Measurements from ENCODE around the gene UPK1A. TPM values are rescaled to one million over a fixed set of nuclear protein-coding genes. Genes with fewer than 3 reads are reported as not detected.

The UPK1A gene
- total and polyA plus RNA-seq, 2 of the 8 experiments (the other 6 are each of a cell fraction or from before 2014, with no cell fraction given): 0.56 to 9.9 TPM

- H3K9me3 ChIP-seq (ENCODE audit: insufficient read depth in 2 of 2, low read depth in 1 of 2, low read length in 1 of 2): no peaks in the 10 kb centered on the region
- no peak overlapping the region for H2BK20ac ChIP-seq (ENCODE audit: low read length)
- H3K23me2 ChIP-seq (ENCODE audit: low read depth, low read length): no peaks in the 10 kb centered on the region; the same call in 1 of the 2 replicates
- H3K27ac ChIP-seq (ENCODE audit: low read depth, low read length): no peak overlapping the region
- H4K20me1 ChIP-seq (replicated peaks in 1 of 2; ENCODE audit: control insufficient read depth in 1 of 2, insufficient read depth in 2 of 2, low read length in 2 of 2): no peaks in the 10 kb centered on the region
- H2AFZ ChIP-seq (ENCODE audit: low read length): no peak overlapping the region
- no peak overlapping the region for H4K91ac ChIP-seq (replicated peaks; ENCODE audit: insufficient read length, low read length)
- H3K4me1 ChIP-seq (replicated peaks in 1 of 4; ENCODE audit: control insufficient read depth in 3 of 4, insufficient read depth in 4 of 4, low read length in 3 of 4): peaks cover 0 to 3% (median 0%) of the 10 kb centered on the region in 4 experiments; a peak in 2 of 7 replicates
- no peak overlapping the region for H3K56ac ChIP-seq (replicated peaks; ENCODE audit: insufficient read length, low read depth, low read length)
- no peak for DNase-seq (ENCODE audit: low read depth in 1 of 2, low spot score in 2 of 2)
- H3K4me3 ChIP-seq (ENCODE audit: extremely low read depth in 1 of 4, insufficient read depth in 2 of 4, low read depth in 3 of 4, low read length in 4 of 4): no peak overlapping the region
- no peak for FAIRE-seq
- ChIA-PET POLR2A (ENCODE audit: partially characterized antibody) (interaction anchor here (0.8 to 1.8 kb wide), 2 partner anchors 10 to 21 kb away, joined by 3 to 7 read pairs; no protein-coding TSS in a partner anchor), CTCF (ENCODE audit: partially characterized antibody) (interaction anchor here (1.0 kb wide), 1 partner anchor 14 kb away, joined by 3 read pairs; no protein-coding TSS in a partner anchor)
- H3K4me2 ChIP-seq (ENCODE audit: insufficient read depth in 1 of 2, low read depth in 2 of 2, low read length in 2 of 2): no peak overlapping the region
- no peak overlapping the region for H3K23ac ChIP-seq (ENCODE audit: insufficient read length)
- H2BK12ac ChIP-seq (ENCODE audit: low read depth, low read length): no peak overlapping the region
- no peak overlapping the region for H4K8ac ChIP-seq (ENCODE audit: extremely low read depth, insufficient read depth, low read length)
- H3K79me2 ChIP-seq (ENCODE audit: control insufficient read depth in 1 of 2, insufficient read depth in 2 of 2, low read length in 2 of 2): no peaks in the 10 kb centered on the region
- no peak overlapping the region for H2BK5ac ChIP-seq (ENCODE audit: low read depth, low read length)
- H3K79me1 ChIP-seq (ENCODE audit: low read depth, low read length): no peaks in the 10 kb centered on the region
- no peak overlapping the region for H3K18ac ChIP-seq (ENCODE audit: extremely low read depth, low read length)
- no peak overlapping the region for H3K4ac ChIP-seq (replicated peaks; ENCODE audit: insufficient read length, low read depth, low read length)
- H2AK5ac ChIP-seq (ENCODE audit: low read depth, low read length): no peak overlapping the region; the same call in 1 of the 2 replicates
- H3K9ac ChIP-seq (replicated peaks in 1 of 4; ENCODE audit: extremely low read depth in 1 of 4, low read depth in 3 of 4, low read length in 3 of 4): no peak overlapping the region
- no peak overlapping the region for H4K5ac ChIP-seq (ENCODE audit: insufficient read length, low read depth, low read length)
- H3K27me3 ChIP-seq (replicated peaks in 1 of 4; ENCODE audit: control insufficient read depth in 3 of 4, extremely low read depth in 1 of 4, insufficient read depth in 3 of 4, low read length in 3 of 4): peaks cover 0 to 4% (median 1%) of the 10 kb centered on the region in 4 experiments; a peak in 1 of 7 replicates
- no peak overlapping the region for H3K14ac ChIP-seq (ENCODE audit: insufficient read length)
- H2BK120ac ChIP-seq (replicated peaks; ENCODE audit: low read depth, low read length): no peak overlapping the region
- no peaks in the 10 kb centered on the region for H3K36me3 ChIP-seq (ENCODE audit: control insufficient read depth in 2 of 4, insufficient read depth in 4 of 4, low read length in 3 of 4)
- WGBS, 2 experiments (ENCODE audit: extremely low coverage in 1 of 2, insufficient coverage in 1 of 2, insufficient read length in 1 of 2, insufficient replicate concordance in 2 of 2, low coverage in 1 of 2, low lambda C conversion rate in 2 of 2, missing lambda C conversion rate in 1 of 2): 60% methylated on average over 4 of the region's 4 CpGs; no CpG with 5 or more reads in 1 of the 2 experiments
- H2BK15ac ChIP-seq (ENCODE audit: low read length): no peak overlapping the region
- no peak for TF ChIP-seq RXRA (IDR thresholded peaks at IDR 0.05; ENCODE audit: insufficient read depth, low read depth, low read length)
- TF ChIP-seq TEAD4 (IDR thresholded peaks at IDR 0.05; ENCODE audit: low read depth, low read length): no peak
- TF ChIP-seq POLR2AphosphoS5 (IDR thresholded peaks at IDR 0.05; ENCODE audit: low read depth, low read length): no peak
- TF ChIP-seq KDM1A (IDR thresholded peaks at IDR 0.05; ENCODE audit: borderline replicate concordance, low read length): no peak
- TF ChIP-seq, protein P1, sequence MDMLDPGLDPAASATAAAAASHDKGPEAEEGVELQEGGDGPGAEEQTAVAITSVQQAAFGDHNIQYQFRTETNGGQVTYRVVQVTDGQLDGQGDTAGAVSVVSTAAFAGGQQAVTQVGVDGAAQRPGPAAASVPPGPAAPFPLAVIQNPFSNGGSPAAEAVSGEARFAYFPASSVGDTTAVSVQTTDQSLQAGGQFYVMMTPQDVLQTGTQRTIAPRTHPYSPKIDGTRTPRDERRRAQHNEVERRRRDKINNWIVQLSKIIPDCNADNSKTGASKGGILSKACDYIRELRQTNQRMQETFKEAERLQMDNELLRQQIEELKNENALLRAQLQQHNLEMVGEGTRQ (IDR thresholded peaks at IDR 0.05; ENCODE audit: low read length): no peak
- TF ChIP-seq RBBP5 (IDR thresholded peaks at IDR 0.05; ENCODE audit: borderline replicate concordance, low read depth, low read length): no peak
- TF ChIP-seq TAF1 (IDR thresholded peaks at IDR 0.05; ENCODE audit: low read depth, low read length): no peak
- no peak for TF ChIP-seq CEBPB (IDR thresholded peaks at IDR 0.05; ENCODE audit: low read depth, low read length)
- TF ChIP-seq SIRT6 (IDR thresholded peaks at IDR 0.05; ENCODE audit: low read length): no peak
- TF ChIP-seq NANOG (IDR thresholded peaks at IDR 0.05; ENCODE audit: insufficient read depth, low read depth, low read length, poor library complexity, severe bottlenecking): no peak
- TF ChIP-seq FOSL1 (IDR thresholded peaks at IDR 0.05; ENCODE audit: insufficient read depth, low read depth, low read length): no peak
- no peak for TF ChIP-seq POU5F1 (IDR thresholded peaks at IDR 0.05; ENCODE audit: low read depth, low read length)
These were observed 3.7 kb downstream of the UPK1A start for GRCh38 chr19:35669974-35670373.

Measured in H1 (cell line).